ENCODE results near the gene LYRM4.
"Not testable (repeated sequence)": the region's sequence is repeated elsewhere in the genome, so short reads cannot be mapped to it uniquely, and the experiment has no call there.

LYRM4 gene

DNA sequence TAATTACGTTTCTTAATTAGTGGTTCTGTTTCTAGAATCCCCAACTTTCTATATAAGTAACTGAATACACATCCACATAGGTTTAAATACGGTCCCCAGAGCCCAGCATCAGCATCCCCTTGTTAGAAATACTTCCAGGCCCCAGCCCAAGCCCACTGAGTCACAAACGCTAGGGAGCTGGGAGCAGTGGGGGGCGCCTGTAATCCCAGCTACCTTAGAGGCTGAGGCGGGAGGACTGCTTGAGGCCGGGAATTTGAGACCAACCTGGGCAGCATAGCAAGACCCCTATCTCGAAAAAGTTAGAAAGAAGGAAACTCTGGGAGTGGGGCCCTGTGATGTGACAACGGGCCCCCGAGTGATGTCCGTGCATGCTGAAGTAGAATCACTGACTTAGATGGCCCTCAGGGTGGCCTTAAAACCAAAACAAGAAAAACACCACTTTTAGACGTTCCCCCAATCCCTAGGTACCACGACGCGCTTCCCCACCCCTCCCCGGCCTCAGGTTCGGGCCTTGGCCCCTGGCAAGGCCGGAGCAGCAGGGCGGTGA, 176.9 kb downstream of the LYRM4 start:
- H3K4me3 ChIP-seq (ENCODE audit: low read depth, low read length): peak overlapping the region; percentile 51

GRCh38 chr6:5083307-5083583, 177.5 kb downstream of the LYRM4 start:
- H3K4me3 ChIP-seq (ENCODE audit: low read depth, low read length): no peak overlapping the region

DNA sequence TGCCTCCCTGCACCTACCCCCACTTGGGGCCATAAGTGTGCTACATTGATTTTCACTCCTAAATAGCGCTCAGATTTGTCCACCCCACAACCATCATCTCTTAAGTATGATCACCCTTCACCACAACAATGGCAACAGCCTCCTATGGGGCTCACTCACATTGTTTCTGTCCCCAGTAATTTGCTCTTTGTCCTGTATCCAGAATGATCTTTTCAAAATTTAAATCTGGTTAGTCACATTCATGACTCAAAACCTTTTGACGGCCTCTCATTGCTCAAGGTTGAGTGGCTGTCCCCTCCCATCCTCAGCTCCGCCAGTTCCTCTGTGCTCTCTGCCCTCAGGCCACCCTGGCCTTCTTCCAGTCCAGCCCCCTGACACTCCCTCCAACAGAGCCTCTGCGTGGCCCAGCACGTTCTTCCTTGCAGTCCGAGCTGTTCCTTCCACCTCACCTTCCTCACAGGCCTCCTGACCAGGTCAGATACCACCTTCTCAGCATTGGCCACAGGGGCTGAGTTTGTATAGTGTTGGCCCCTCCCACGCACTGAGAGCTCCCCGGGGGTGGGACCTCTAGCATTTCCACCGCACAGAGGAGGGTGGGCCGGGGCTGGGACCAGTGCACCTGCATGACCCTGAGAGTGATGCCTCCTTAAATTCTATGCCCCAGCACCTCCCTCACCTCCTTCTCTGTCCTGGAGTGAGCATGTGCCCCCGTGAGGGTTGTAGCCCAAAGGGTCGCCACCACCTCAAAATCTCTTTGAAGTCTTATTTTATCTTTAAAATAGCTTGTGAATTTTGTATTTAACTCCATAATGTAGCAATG, 178.1 kb downstream of the LYRM4 start:
- H3K4me3 ChIP-seq (ENCODE audit: low read depth, low read length): no peak overlapping the region

- H3K4me3 ChIP-seq (ENCODE audit: low read depth, low read length): no peak overlapping the region
Observed at GRCh38 chr6:5081955-5082354, 178.8 kb downstream of the LYRM4 start.

- no peak overlapping the region for H3K4me3 ChIP-seq (ENCODE audit: low read depth, low read length)
Observed at GRCh38 chr6:5081182-5081581, 179.6 kb downstream of the LYRM4 start.

DNA sequence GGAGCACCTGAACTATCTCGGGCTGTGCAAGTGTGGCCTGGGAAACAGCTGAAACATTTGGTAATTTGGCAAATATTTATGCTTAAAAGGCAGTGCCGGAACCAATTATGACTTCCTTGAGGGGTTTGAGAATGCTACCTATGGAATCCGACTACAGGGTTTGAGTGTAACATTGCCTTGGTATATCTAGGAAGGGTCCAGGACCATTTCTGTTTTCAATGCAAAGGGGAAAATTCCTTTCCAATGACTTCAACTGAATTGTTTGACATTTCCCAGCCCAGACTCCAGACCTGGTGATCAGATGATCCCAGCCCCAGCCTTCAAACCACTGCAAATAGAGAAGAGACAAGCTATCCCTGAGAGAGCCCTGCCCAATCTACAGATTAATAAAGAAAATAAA, 180.2 kb downstream of the LYRM4 start:
- no peak overlapping the region for H3K4me3 ChIP-seq (ENCODE audit: low read depth, low read length)

GRCh38 chr6:5079692-5080091, 181.1 kb downstream of the LYRM4 start:
- H3K4me3 ChIP-seq (ENCODE audit: low read depth, low read length): no peak overlapping the region

DNA sequence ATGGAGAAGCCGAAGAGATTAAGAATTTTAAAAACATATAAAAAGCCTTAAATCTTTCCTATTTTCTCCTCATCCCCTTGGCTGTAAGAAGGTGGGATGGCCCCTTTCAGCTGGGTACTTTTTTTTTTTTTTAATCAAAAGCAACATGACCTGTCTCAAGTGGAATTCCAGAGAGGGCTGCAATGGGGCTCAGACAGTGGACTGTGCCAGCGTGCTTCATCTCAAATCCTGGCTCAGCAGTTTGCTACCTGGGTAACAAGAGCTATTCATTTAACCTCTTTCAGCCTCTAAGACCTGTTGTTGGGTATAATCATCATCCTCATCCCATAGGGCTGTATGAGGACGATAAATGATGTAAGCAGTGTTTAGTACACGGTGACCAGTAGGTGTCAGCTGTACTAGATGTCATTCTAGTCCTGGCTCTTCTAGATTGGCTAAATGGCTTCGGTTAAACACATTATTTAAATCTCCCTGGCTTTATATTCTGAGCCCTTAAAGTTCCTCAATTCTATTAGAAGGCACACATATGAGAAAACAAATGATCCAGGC, 182.6 kb downstream of the LYRM4 start:
- H3K4me3 ChIP-seq (ENCODE audit: low read depth, low read length): no peak overlapping the region

DNA sequence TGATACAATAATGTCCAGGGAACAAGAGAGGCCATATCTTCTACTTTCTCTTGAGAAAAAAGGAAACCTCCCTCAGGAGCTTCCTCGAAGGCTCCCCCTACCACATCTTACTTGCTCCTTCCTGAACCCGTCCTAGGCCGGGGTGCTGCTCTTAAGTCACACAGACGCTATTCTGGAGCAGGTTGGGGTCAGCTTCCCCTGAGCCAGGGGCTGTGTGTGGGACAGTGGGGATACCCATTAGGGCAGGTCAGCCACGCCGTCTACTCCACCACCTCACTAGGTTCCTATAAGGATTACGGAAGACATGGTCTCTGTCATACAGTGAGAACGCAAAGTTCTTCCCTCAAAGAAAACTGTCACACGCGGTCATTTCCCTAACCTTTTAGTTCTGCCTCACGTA, 183.8 kb downstream of the LYRM4 start:
- H3K4me3 ChIP-seq (ENCODE audit: low read depth, low read length): no peak overlapping the region

DNA sequence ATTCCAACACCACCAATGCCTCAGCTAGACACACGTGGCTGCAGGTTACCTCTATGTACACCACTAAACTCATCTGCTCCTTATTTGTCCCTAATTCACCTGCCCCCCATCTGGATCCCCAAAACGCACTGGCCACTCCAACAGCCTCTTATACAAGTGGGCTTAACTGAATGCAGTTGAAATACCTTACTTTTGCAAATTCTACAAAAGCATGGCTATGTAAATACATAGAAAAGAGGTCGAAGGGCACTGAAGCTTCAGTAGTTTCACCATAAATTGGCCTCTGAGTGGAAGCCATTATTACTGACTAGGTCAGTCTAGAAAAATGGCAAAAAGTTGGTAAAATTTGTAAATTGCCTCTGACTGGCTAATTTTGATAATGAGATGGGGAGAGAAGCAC, 186.8 kb downstream of the LYRM4 start:
- H3K4me3 ChIP-seq (ENCODE audit: low read depth, low read length): no peak overlapping the region

- H3K4me3 ChIP-seq (ENCODE audit: low read depth, low read length): no peak overlapping the region
Observed at GRCh38 chr6:5072440-5072839, 188.3 kb downstream of the LYRM4 start.

GRCh38 chr6:5071216-5071615, 189.5 kb downstream of the LYRM4 start:
- H3K4me3 ChIP-seq (ENCODE audit: low read depth, low read length): no peak overlapping the region

DNA sequence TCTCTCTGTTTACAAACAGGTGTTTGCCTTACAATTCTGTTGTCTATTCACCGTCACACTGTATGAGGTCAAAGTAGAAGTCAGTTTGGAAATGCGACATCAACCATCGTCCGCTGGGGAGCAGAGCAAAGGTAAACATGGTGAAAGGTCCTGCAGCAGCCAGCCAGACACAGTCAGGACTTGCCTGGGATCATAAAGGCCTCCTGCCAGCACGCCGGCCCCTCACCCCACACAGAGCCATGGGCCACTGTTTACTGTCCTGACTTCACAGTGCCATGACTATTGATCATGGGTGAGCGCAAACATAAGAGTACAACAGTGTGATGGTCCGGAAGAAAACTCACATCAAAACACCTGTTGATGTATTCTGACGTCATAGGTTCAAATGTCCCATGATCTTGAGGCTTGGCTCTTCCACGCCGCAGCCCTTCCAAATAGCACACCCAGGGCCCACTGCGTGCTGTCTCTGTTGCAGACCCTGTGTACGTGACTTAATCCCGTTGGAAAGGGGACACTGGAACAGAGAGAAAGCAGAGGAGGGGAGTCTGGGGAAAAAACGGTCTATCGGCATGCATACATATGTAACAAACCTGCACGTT, 192.5 kb downstream of the LYRM4 start:
- H3K4me3 ChIP-seq (ENCODE audit: low read depth, low read length): no peak overlapping the region

GRCh38 chr6:5067305-5067704, 193.4 kb downstream of the LYRM4 start:
- H3K4me3 ChIP-seq (ENCODE audit: low read depth, low read length): no peak overlapping the region

- no peak overlapping the region for H3K4me3 ChIP-seq (ENCODE audit: low read depth, low read length)
Observed at GRCh38 chr6:5066456-5067093, 194.2 kb downstream of the LYRM4 start.

GRCh38 chr6:5063617-5064016, 197.1 kb downstream of the LYRM4 start:
- H3K4me3 ChIP-seq (ENCODE audit: low read depth, low read length): no peak overlapping the region

- no peak overlapping the region for H3K4me3 ChIP-seq (ENCODE audit: low read depth, low read length)
Observed at GRCh38 chr6:5061152-5061551, 199.6 kb downstream of the LYRM4 start.

DNA sequence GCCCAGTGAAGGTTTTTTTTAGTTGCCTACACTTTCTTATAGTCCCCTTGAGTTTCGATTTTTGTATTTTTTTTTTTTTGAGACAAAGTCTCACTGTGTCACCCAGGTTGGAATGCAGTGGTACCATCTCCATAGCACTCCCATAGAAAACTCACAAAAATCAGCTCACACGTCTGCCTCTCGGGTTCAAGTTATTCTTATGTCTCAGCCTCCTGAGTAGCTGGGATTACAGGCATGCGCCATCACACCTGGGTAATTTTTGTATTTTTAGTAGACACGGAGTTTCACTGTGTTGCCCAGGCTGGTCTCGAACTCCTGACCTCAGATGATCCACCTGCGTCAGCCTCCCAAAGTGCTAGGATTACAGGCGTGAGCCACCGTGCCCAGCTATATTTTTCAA, 200.3 kb downstream of the LYRM4 start:
- H3K4me3 ChIP-seq (ENCODE audit: low read depth, low read length): not testable (repeated sequence)

DNA sequence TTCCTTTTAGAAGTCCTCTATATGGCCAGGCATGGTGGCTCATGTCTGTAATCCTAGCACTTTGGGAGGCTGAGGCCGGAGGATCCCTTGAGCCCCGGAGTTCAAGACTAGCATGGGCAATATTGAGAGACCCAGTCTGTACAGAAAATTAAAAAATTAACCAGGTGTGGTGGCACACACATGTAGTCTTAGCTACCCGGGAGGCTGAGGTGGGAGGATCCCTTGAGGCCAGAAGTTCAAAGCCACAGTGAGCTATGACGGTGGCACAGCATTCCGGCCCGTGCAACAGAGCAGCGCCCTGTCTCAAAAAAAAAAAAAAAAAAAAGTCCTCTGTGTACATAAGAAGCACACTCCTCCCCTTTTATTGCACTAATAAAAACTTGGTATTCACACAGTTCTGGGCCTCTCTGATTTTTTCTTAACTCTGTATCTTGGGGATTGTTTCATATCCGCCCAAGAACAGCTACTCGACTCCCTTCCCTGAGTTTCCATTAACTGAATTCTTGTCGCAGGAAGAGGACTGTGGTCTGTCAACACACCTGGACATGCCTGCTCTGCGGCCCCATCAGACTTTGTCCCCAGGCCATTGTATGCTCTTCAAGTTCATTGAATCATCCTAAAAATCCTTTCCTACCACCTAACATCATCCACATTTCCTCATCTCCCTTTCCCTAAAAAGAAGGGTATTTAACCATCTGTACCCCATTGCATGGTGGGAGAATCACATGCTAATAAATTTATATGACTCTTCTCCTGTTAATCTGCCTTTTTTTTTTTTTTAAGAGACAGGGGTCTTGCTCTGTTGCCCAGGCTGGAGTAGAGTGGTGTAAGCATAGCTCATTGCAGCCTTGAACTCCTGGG, 201.5 kb downstream of the LYRM4 start:
- no peak overlapping the region for H3K4me3 ChIP-seq (ENCODE audit: low read depth, low read length)

All from iPS-11a (cell line).